Inferior parietal cortex (tissue), 1 donor: ENCODE results near the gene PPP3CA.
"Not testable (repeated sequence)": the region's sequence is repeated elsewhere in the genome, so short reads cannot be mapped to it uniquely, and the experiment has no call there.

Experiments
- DNase-seq: peaks from one replicate; pipeline ENCODE4 v3.0.0-alpha.2; 2016; ENCODE audit errors: extremely low spot score

Gene PPP3CA

DNA sequence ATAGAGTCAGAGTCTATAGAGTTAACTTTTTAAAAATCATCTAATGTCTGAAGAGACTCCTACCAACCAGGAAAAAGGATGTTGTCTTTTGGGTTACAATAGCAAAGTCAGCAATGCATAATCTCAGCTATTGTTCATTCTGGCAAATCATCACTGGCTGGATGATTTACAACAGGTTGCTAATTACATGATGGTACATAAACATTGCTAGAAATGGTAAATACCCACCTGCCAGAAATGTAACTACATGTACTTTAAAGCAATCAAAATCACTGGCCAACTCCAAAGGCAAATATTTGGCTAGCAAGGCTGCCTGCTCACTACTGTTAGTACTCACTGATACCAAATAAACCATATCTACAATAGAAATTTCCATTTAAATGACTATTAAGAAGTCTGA, 91.1 kb downstream of the PPP3CA start:
- no peak for DNase-seq

DNA sequence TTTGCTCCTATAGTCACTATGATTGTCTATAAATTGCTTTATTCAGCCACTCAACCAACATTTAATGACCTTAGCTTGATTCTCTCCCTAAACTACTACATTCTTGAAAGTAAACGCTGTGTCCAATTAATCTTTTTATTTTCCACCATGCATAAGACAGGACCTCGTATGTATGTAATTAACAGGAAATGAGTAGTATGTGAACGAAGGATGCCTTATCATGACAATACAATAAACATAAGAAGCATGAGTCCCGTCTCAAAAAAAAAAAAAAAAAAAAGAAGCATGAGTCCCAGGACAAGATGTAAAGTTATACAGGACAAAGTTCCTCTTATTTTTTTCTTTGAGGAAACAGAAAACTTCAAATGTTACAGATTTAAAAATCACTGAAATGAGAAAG, 92.5 kb downstream of the PPP3CA start:
- no peak for DNase-seq

DNA sequence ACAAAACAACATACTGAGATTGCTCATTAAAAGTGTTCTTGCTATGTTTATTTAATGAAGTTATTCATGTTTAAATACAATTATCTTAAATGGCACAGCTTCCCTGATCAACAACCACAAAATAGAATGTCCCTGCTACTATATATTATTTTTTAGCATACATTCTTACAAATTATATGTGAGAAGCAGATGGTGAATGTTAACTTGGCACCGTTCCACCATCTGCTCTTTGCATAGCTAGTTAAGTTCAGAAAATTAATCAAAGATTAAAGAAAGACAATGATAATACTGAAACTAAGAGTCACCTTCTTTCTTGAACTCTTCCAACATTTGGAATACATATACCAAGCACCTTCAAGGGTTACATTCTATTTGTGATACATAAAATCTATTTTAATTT, 94.2 kb downstream of the PPP3CA start:
- no peak for DNase-seq

DNA sequence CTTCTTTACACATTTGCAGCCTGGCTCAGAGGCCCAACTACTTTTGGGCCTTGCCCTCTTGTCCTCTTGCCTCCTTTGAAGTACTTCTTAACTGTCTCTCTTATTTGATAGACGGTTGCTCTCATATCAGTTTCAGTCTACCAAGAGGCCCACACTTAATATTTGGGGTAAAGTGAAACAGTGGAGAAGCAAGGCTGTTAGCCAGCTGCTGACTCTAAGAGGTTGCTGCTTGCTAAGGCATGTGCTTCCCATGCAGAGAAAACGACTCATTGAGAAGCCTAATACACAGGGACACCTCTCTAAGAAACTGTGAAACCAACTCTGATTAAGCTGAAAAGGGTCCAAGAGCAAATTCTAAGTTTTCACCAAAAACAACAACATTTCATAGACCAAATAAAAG, 94.6 kb downstream of the PPP3CA start:
- no peak for DNase-seq

GRCh38 chr4:101251261-101251660, 96.1 kb downstream of the PPP3CA start:
- no peak for DNase-seq

- no peak for DNase-seq
Measured at GRCh38 chr4:101244349-101244748, 103.0 kb downstream of the PPP3CA start.

GRCh38 chr4:101242441-101242840, 104.9 kb downstream of the PPP3CA start:
- no peak for DNase-seq

DNA sequence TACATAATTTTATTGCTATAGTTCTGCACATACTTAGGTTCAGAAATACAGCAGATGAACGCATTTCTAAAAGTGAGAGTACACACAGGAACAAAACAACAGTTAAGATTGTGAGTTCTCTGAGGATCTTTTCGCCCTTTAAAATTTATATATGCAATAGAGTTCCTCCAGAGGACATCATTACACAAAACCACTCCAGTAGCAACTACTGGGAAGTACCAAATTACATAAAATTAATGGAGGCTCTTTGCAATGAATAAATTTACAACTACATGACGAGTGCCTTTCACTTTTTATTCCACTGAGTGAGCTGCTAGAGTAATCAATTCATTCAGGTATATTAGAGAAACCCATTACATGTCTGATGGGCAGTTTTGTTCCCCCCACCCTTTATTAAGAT, 107.2 kb downstream of the PPP3CA start:
- DNase-seq = no peak

- DNase-seq = no peak
Measured at GRCh38 chr4:101239665-101240064, 107.7 kb downstream of the PPP3CA start.

GRCh38 chr4:101238706-101239105, 108.6 kb downstream of the PPP3CA start:
- DNase-seq = no peak

- no peak for DNase-seq
Measured at GRCh38 chr4:101237773-101238172, 109.6 kb downstream of the PPP3CA start.

GRCh38 chr4:101236097-101236496, 111.2 kb downstream of the PPP3CA start:
- no peak for DNase-seq

- not testable (repeated sequence) for DNase-seq
Measured at GRCh38 chr4:101234141-101234540, 113.2 kb downstream of the PPP3CA start.

- DNase-seq = no peak
Measured at GRCh38 chr4:101232074-101232776, 115.1 kb downstream of the PPP3CA start.

DNA sequence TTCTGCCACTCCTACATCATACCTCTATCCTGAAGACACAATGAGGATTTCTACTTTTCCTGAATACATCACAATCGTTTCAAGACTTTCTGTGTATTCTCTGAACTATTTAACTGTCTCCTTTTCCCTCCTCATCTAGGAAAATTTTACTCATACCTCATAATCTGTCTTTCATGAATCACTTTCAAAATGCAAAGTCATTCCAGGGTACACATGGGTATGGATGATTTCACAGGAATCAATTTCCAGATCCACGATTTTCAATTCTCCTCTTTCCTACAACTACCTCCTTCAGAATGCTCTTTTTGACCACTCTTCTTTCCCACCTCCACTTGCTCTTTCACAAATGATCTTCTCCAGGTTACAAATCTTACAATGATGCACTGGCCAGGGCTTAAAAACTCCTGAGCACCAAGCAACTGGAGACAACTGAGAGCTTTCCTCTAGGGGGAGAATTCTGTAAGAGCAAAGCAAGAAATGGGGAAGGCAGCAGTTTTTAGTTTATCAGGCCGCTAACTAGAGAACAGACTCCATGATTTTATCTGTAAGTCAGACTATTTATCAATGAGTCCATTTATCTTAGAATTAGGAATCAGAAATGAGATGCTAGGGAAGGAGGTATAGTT, 116.4 kb downstream of the PPP3CA start:
- DNase-seq = no peak

DNA sequence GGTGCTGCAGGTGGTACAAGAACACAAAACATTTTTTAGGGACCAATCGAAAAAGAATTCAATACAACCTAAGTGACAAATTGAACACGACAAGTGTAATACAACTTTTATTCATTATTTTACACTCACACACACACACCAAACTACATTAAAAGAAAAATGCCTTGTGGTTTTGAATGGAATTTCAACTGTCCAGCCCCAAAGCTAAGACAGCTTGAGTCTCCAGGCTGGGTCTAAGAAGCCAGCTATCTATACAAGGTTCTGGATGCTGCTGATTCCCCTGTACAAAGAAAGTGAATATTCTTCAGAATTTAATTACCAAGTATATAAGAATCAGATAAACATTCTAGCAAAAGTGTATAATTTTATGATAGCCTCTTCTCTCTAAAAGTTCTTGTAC, 118.2 kb downstream of the PPP3CA start:
- DNase-seq = no peak

DNA sequence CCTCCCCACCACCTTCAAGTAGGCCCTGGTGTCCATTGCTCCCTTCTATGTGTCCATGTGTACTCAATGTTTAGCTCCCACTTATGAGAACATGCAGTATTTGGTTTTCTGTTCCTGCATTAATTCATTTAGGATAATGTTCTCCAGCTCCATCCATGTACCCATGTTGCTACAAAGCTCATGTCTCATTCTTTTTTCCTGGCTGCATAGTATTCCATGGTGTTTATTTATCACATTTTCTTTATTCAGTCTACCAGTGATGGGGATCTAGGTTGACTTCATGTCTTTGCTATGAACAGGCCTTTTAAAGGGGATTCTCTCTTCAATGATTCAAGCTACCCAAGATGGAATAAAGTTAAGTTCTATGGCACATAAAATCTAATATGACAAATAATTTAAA, 119.6 kb downstream of the PPP3CA start:
- no peak for DNase-seq

DNA sequence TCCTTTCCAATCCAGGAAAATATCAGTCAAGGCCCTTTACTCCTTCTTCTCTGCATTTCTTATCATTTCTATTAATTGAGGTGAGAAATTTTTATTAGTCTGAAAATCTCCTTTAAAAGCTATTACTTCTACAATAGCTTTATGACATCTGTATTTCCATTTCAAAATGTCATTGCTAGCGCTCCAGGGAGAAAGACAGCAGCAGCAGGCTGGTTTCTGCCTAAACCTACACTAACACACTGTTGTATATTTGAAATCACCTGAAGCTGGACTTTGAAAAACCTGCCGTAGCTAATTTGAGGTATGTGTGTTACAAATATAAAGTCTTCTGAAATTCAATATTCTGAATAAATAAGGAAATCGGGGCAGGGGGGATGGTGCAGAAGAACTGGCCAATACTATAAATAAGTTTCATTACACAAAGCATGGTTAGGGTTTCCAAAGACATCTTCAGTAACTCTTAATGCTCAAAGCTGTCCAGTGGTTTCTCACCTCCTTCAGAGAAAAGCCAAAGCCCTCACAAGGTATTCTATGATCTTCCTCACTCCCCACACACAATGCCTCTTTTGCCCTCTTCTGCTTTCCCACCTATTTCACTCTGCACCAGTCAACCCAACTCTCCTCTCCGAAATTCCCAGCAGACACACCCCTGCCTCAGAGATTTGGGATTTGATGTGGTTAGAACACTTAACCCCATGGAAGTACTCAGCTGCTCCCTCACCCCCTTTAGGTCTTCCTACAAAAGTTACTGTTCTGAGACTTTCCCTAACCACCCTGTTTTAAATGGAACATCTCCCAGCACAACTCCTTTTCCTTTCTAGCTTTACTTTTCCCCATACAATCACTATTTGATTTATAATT, 122.7 kb downstream of the PPP3CA start:
- DNase-seq = no peak

GRCh38 chr4:101222156-101222845, 125.0 kb downstream of the PPP3CA start:
- no peak for DNase-seq

DNA sequence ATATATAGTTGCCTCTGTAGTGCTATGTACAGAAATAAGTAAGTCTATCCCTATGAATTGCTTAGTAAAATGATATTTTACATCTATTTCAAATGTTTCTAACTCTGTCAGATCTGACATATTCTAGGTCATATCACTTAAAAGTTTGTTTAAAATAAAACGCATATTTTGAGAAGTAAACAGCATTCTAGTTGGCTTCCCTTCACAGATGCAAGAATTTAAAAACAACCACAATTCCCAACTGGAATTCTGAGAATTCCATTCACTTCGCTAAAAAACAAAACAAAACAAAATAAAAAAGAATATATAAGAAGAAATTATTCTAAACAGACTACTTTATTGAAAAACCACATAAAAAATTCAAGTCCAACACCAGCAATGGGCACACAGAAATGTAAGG, 126.0 kb downstream of the PPP3CA start:
- DNase-seq = no peak

DNA sequence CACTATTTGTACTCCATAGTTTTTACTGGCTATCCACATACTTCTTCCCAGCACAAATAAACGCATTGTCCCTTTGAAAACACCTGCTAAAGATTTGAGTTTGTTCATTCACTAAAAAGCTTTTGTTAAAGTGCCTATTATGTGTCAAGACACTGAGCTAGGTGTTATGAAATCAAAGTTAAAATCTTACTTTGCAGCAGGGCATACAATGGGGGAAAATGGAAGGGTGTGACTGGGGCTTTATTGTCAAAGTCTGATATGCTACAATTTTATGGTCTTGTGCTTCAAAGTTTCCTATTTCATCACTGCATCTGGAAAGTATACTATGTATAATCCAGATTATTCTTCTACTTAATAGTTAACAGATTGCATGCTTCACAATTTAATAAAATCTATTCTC, 128.4 kb downstream of the PPP3CA start:
- DNase-seq = no peak

DNA sequence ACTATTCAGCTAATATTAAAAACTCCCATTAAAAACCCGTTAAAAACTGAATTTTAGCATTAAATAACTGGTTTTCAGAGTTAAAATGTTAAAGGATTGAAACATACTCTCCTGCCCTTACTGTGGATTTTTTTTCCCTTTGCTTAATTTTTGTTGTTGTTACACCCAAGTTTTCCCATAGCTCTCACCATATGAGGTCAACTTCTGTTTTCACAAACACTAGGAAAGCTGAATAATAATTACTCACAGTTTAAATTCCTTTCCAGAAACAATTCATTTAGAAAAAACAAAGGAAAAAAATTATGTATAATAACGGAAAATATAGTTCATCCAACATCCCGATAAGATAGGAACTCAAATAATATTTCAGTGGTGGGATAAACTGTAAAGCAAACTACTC, 129.0 kb downstream of the PPP3CA start:
- no peak for DNase-seq
